Measurements from ENCODE around the gene SETD2.

DNA sequence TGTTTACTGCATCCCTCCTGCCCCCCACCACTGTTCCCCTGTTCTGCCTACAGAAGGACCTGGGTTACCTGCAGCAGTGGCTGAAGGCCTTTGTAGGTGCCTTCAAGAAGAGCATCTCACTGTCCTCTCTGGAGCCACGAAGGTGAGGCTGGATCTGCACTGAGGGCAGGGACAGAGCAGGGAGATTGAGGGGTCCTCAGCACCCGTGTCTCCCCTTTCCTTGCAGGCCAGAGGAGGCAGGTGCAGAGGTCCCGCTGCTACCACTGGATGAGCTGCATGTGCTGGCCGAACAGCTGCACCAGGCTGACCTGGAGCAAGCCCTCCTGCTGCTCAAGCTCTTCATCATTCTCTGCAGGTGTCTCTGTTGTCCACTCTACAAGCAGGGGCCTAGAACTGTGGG lies 175.3 kb downstream of the SETD2 start:
- TF ChIP-seq POLR2A (IDR thresholded peaks at IDR 0.05) = no peak
- TF ChIP-seq, protein P1, sequence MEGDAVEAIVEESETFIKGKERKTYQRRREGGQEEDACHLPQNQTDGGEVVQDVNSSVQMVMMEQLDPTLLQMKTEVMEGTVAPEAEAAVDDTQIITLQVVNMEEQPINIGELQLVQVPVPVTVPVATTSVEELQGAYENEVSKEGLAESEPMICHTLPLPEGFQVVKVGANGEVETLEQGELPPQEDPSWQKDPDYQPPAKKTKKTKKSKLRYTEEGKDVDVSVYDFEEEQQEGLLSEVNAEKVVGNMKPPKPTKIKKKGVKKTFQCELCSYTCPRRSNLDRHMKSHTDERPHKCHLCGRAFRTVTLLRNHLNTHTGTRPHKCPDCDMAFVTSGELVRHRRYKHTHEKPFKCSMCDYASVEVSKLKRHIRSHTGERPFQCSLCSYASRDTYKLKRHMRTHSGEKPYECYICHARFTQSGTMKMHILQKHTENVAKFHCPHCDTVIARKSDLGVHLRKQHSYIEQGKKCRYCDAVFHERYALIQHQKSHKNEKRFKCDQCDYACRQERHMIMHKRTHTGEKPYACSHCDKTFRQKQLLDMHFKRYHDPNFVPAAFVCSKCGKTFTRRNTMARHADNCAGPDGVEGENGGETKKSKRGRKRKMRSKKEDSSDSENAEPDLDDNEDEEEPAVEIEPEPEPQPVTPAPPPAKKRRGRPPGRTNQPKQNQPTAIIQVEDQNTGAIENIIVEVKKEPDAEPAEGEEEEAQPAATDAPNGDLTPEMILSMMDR (IDR thresholded peaks at IDR 0.05) = no peak

Measured in right lobe of liver (tissue), 4 donors.